Measurements from ENCODE around the gene SESTD1.
A peak's percentile ranks its signal among the peaks of the same experiment; 100 is the strongest.
"Not testable (repeated sequence)": the region's sequence is repeated elsewhere in the genome, so short reads cannot be mapped to it uniquely, and the experiment has no call there.

SESTD1 gene

DNA sequence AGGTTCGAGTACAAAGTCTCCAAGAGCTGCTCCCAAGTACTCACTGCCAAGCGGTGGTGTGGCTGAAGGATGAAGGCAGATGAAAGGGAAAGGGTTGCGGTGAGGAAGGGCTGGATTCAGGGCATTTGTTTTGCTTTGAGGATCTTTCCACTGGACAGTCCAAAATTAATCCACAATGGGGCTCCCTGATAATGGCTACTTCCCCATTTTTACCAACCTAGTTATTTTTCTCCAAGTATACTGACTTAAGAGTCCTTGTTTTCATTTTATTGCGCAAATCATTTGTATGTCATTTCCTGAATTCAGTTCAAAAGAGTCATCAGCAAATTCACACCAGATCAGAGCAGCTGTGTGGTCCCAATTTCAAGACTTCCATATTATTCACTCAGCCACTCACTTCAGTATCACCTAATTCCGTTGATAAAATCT lies 464 bp upstream of the SESTD1 start:
- DNase-seq (ENCODE audit: low spot score): no peak

DNA sequence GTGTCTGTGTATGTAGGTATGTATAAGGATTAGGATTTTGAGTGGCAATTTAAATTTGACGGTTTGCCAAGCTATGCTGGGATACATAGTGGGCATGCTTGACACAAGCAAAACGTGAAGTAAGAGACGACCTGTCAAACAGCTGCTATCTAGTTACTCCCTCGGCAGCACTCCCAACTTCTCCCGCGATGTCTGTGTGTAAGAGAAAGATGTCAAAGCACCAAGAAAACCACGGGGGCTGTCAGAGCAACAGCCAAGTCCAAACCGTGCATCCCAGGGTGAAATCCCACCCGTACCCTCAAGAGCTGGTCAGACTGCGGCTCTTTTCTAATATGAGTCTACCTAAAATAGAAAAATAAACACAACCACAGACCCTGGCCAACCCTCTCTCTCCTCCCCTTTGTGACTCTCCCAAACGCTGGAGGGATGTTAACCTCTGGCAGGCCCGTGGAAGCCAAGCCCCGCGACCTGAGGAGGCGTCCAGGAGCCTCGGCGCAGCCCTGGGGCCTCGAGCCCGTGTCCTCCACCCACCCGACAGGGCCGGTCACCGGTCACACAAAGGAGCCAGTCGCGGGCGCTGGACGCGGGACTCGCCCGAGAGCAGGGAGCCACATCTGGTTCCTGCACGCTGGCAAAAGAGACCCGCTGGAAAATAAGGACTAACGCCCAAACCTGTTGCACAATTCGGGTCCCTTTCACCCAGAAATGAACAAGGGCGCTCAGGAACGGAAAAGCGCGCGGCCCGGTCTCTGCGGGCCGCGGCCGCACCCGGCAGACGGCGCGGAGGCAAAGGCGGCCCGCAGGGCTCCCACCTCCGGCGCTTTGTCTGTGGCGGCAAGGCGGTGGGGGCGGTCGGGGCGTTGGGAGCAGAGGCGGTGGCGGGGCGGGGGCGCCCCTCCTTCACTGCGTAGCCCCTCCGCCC lies 925 bp downstream of the SESTD1 start:
- DNase-seq (ENCODE audit: low spot score): peak; percentile 72

DNA sequence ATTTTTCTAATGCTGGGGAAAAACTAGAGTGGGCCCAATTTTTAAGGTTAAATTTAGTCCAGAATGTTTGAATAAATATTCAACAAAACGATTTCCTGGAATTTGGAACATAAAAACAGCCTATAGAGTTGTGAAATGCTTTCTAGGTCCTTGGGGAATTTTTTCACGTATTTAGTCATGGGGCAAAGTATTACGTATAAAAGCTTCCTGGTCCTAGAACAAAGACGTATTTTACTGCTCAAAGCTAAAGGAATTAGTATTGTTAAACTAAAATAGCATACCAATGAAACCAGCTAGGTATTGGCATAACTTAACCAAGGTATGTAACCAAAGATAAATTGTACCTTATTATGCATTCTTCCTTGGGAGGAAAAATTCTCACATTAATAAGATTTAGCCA lies 1.6 kb downstream of the SESTD1 start:
- no peak for DNase-seq (ENCODE audit: low spot score)

DNA sequence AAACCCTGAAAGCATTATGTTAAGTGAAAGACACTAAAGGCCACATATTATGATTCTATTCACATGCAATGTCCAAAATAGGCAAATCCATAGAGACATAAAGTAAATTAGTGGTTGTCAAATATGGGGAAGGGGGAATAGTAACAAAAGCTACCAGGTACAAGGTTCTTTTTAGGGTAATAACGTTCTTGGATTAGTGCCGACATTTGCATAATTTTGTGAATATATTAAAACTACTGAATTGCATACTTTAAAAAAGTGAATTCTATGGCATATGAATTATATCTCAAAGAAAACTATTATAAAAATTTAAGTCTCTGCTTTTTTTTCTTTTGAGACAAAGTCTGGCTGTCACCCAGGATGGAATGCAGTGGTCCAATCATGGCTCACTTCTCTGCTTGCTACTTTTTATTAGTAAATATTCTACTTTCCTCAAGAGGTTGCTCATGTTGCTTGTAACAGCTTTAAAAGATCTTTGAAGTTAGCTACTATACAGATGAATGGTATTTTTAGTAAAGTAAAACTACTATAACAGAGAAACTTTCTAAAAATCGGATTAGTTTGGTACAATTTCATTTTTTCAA lies 2.5 kb downstream of the SESTD1 start:
- no peak for DNase-seq (ENCODE audit: low spot score)

DNA sequence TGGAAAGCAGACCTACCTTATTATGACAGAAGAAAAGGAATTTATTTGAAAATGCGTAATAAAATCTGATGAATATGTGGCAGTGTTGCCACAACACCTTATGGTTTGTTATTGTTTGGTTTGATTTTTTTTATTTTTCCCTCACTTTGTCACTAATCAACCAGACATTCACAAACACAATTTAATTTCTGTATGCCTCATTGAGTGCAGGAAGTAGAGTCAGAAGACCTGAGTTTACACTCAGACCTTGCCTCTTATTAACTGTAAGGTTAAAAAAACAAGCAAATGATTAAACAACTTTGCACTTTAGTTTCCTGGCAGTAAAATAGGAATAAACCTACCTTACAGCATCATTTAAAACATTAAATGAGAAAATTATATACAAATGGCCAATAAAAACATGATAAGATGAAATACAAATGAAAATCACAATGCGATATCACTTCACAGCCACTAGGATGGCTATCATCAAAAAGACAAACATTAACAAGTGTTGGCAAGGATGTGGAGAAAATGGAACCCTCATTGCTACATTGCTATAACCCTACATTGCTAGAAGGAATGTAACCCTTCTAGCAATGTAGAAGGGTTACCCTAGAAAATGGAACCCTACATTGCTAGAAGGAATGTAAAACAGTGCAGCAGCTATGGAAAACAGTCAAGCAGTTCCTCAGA lies 3.3 kb downstream of the SESTD1 start:
- no peak for DNase-seq (ENCODE audit: low spot score)

DNA sequence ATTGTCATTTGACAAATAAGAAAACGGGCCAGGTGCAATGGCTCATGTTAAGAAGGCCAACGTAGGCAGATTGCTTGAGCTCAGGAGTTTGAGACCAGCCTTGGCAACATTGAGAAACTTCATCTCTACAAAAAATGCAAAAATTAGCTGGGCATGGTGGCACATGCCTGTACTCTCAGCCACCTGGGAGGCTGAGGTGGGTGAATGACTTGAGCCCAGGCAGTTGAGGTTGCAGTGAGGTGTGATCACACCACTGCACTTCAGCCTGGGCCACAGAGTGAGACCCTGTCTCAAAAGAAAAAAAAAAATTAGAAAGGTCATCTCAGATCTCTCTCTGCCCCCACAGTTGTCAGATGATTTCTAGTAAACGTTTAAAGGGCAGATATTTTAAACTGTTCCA lies 4.4 kb downstream of the SESTD1 start:
- no peak for DNase-seq (ENCODE audit: low spot score)

DNA sequence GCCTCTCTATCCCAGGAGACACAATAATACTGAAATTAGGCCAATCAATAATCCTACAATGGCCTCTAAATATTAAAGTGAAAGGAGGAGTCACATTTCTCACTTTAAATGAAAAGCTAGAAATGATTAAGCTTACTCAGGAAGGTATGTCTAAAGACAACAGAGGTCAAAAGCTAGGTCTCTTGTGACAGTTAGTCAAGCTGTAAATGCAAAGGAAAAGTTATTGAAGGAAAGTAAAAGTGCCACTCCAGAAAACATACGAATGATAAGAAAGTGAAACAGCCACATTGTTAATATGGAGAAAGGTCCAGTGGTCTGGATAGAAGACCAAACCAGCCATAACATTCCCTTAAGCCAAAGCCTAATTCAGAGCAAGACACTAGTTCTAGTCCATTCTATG lies 9.5 kb downstream of the SESTD1 start:
- DNase-seq (ENCODE audit: low spot score): no peak

DNA sequence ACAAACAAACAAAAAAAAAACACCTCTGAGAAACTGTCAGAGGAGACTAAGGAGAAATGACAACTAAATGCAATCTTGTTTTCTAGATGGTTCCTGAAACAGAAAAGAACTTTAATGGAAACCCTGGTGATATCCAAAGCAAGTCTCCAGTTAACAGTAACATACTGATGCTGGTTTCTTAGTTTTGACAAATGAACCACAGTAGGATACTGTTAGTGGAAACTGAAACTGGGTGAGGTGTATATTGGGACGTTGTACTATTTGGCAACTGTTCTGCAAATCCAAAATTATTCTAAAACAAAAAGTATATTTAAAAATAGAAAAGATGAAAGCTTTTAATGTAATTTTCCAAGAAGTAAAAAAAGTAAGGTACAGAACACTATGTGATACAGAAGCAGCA lies 11.4 kb downstream of the SESTD1 start:
- no peak for DNase-seq (ENCODE audit: low spot score)

DNA sequence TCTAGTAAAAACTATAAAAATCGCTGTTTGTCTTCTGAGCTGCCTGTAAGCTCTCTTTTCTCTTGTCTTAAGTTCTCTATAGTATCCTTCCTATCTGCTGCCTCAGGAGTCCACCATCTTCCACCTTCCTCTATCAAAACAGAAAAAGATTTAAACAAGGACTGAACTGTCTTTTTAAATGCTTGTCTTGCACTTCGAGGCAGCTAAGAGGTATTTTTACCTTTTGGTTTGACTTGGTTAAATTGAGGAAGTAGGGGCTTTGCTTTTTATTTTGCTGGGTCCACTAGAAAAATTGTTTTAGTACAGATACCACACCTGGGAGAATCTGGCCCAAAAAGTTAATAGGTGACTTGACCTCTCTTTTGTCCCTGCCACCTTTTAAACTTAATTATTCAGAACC lies 12.2 kb downstream of the SESTD1 start:
- no peak for DNase-seq (ENCODE audit: low spot score)

DNA sequence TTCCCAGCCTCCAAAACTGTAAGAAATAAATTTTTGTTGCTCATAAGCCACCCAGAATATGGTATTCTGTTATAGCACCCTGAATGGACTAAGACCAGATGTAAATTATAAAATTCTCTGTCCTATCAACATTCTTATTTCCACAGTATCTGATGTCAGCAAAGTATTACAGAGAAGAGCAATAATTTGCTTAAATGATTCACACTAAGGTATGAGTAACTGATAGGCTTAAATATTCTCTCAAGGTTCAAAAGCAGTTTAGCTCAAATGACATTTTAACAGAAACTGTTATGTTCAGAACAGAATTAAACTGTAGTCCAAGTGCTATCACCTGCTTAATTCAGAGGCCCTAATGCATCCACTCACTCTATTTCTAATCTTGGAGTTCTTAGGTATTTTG lies 12.8 kb downstream of the SESTD1 start:
- no peak for DNase-seq (ENCODE audit: low spot score)

DNA sequence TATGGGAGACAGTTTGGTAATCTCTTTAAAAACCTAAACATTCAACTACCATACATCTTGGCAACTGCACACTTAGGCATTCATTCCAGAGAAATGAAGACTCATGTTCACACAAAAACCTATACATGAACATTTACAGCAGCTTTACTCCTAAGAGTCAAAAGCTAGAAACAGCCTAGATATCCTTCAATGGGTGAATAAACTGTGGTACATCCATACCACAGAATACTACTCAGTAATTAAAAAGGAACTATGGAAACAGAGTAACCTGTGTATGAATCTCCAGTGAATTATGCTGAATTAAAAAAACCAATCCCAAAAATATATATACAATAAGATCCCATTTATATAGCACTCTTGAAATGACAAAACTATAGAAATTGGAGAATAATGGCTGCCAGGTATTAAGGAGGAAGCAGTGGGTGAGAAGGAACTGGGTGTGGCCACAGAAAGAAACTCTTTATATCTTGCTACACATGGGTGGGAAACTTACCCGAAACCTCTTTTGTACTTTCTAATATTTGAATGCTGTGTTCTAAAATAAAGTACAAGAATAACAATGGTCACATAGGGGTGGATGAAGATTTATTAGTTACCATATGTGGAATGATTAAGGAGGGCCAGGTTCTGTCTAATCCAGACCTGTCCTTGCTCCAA lies 13.7 kb downstream of the SESTD1 start:
- no peak for DNase-seq (ENCODE audit: low spot score)

DNA sequence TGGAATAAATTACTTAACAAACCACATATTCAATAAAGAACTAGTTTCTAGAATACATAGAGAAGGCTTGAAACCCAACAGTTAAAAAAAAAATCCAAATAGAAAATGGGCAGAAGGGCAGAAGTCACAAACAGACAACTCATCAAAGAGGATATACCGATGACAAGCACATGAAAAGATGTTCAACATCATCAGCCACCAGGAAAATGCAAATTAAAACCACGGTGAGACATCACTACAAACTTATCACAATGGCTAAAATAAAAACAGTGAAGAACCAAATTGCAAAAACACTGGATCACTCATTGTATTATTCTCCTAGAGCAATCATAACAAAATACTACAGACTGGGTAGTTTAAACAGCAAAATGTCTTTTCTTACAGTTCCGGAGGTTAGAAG lies 14.5 kb downstream of the SESTD1 start:
- DNase-seq (ENCODE audit: low spot score): no peak

DNA sequence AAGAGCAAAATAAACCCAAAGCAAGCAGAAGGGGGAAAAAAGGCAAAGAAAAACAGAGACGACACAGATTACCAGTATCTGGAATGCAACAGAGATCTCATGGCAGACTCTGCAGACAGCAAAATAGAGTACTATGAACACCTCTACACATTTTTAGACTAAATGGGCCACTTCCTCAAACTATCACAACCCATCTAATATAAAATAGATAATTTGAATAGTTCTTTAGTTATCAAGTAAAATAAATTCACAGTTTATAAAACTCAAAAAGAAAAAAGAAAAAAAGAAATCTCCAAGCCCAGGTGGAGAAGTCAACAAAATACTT lies 16.6 kb downstream of the SESTD1 start:
- no peak for DNase-seq (ENCODE audit: low spot score)

DNA sequence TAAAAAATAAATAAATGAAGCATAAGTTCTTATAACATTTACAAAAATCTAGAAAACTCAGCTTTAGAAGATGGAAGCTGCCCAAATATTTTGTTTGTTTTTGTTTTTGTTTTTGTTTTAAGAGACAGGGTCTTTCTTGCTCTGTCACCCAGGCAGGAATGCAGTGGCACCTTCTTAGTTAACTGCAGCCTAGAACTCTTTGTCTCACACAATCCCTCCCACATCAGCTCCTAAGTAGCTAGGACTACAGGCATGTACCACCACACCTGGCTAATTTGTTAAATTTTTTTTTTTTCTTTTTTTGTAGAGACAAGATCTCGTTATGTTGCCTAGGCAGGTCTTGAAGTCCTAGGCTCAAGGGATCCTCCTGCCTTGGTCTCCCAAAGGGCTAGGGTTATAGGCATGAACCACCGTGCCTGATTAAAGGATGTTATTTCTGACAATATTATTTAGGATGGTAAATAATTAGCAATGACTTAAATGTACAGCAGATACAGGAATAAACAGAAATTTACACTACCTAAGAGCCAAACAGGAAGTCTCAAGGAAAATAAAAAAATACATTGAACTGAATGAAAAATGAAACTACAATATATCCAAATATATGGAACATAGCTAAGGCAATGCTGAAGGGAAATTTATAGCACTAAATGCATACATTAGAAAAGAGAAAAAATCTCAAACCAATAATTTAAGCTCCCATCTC lies 17.2 kb downstream of the SESTD1 start:
- DNase-seq (ENCODE audit: low spot score): no peak

DNA sequence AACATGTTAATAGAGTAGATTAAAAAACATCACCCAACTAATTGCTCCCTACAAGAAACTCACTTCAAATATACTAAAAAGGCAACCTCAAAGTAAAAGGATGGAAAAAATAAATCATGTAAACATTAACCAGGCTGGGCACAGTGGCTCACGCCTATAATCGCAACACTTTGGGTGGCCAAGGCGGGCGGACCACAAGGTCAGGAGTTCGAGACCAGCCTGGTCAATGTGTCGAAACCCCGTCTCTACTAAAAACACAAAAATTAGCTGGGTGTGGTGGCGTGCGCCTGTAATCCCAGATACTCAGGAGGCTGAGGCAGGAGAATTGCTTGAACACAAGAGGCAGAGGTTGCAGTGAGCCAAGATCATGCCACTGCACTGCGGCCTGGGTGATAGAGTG lies 18.8 kb downstream of the SESTD1 start:
- DNase-seq (ENCODE audit: low spot score): not testable (repeated sequence)

DNA sequence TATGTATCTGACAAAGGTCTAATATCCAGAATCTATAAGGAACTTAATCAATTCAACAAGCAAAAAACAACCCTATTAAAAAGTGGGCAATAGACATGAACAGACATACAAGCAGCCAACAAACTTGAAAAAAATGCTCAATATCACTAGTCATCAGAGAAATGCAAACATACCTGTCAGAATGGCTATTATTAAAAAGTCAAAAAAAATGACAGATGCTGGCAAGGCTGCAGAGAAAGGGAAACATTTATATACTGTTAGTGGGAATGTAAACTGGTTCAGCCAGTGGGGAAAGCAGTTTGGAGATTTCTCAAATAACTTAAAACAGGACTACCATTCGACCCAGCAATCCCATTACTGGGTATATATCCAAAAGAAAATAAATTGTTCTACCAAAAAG lies 21.6 kb downstream of the SESTD1 start:
- DNase-seq (ENCODE audit: low spot score): no peak

DNA sequence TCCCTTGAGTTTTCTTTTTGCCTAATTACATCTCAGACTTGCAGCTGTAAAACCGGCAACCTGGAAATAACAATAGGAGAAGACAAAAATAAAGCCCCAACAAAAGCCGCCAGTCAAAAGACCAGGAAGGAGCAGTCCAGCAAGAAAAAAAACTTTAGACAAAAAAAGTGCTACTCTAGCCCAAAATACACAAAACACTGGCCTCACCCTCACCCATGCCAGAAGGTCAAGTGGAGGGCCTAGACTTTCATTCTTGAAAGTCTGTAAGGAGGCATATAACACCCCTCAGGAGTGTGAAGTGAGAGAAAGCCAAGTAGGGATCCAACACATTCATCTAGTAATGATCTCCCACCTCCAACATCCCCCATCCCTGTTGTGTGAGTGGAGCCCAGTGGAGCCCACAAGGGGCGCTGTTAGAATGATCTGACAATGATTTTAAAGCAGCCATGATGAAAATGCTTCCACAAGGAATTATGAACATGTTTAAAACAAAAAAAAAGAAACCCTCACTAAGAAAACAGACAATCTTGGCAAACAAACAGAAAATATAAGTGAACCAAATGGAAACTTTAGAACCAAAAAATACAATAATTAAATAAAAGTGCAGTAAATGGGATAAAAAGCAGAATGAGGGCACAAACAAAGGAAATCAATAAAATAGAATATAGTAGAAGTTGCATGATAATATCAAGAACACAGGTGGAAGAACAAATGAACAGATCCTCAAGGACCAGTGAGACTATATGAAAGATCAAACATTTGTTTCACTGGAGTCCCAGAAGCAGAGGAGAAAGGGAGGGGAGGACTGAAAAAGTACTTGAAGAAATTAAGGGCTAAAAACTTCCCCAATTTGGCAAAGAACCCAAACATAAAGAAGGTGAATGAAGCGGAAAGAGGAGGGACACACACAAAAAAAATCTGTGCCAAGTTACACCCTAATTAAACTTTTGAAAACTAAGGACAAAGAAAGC lies 23.9 kb downstream of the SESTD1 start:
- DNase-seq (ENCODE audit: low spot score): no peak

DNA sequence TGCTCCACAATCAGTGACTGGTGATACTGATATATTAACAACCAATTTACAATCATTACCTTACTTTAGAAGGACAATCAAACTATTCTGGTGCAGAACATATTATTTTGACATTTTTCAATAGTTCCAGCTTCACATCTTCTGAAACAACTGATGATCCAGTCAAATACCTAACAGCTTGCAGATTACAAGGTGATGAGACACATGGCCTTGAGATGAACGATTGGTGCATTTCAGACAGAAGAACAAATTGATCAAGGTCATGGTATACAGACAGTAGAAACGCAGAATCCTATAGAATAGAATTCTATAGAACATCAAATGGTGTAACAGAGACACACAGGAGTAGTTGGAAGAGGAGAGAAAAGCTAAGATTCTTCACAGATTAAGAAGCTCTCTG lies 24.8 kb downstream of the SESTD1 start:
- no peak for DNase-seq (ENCODE audit: low spot score)

DNA sequence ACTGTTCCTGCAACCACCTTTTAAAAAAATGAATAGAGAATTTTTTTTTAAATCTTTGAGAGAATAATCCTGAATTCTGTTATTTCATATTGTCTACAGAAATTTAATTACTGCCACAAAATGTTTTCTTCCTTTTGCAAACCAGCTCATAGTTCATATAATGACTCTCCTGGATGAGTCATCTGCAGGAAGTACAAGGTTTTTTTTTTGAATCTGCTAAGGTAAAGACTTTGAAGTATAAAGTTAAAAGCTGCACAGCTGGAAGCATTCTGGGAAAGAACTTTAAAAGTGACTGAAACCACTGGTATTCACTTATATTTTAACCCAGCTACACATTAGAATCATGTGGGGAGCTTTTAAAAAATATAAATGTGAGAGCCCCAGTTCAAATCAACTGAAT lies 25.4 kb downstream of the SESTD1 start:
- no peak for DNase-seq (ENCODE audit: low spot score)

DNA sequence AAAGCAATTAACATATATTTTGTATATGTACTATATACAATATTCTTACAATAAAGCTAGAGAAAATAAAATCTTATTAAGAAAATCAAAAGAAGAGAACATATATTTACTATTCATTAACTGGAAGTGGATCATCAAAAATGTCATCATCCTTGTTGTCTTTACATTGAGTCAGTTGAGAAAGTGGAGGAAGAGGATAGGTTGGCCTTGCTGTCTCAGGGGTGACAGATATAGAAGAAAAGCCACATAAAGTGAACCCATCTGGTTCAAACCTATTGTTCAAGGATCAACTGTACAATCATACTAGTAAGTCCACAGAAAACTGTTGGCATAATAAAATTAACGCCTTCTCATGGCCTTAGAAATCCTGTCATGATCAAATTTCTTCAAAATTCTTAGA lies 26.6 kb downstream of the SESTD1 start:
- no peak for DNase-seq (ENCODE audit: low spot score)

Data from ecto neural progenitor cell (in vitro differentiated cells).